Neural cell (in vitro differentiated cells): Measurements from ENCODE around the gene BNIP2. TPM values are rescaled to one million over a fixed set of nuclear protein-coding genes. Genes with fewer than 3 reads are reported as not detected.
"Not testable (repeated sequence)": the region's sequence is repeated elsewhere in the genome, so short reads cannot be mapped to it uniquely, and the experiment has no call there.

ENCODE experiments used
- H2AFZ ChIP-seq: fragments of 200-600, 300-800 bp; sonication (generic), shearing (Covaris generic); 2 replicates; pipeline ENCODE4 v1.6.0; 2014; ENCODE audit warnings: low read depth, mild to moderate bottlenecking, antibody characterized with exemption, low read length, moderate library complexity
- H3F3A ChIP-seq: fragments of 200-600 bp; shearing (Covaris generic); 2 replicates; pipeline ENCODE4 v1.6.1; 2016; ENCODE audit warnings: mild to moderate bottlenecking, moderate library complexity, mixed read lengths, antibody characterized with exemption, low read length; ENCODE audit not compliant: insufficient read depth, poor library complexity, severe bottlenecking
- H3K27ac ChIP-seq: fragments of 200-600, 300-800 bp; sonication (generic), shearing (Covaris generic); 2 replicates; pipeline ENCODE4 v1.5.1; 2014; ENCODE audit warnings: mild to moderate bottlenecking, low read length, moderate library complexity
- H3K27me3 ChIP-seq: fragments of 300-800, 200-600 bp; sonication (generic), shearing (Covaris generic); 2 replicates; pipeline ENCODE4 v1.6.0; 2014; ENCODE audit warnings: mild to moderate bottlenecking, low read depth, low read length, moderate library complexity; ENCODE audit not compliant: insufficient read depth
- H3K36me3 ChIP-seq: fragments of 300-800, 200-600 bp; sonication (generic), shearing (Covaris generic); 2 replicates; pipeline ENCODE4 v1.5.1; 2014; ENCODE audit warnings: mild to moderate bottlenecking, antibody characterized with exemption, low read length, moderate library complexity; ENCODE audit not compliant: insufficient read depth
- H3K4me2 ChIP-seq: fragments of 300-800, 200-600 bp; sonication (generic), shearing (Covaris generic); 2 replicates; pipeline ENCODE4 v1.6.0; 2014; ENCODE audit warnings: mild to moderate bottlenecking, low read length
- H3K4me3 ChIP-seq: fragments of 300-800, 200-600 bp; sonication (generic), shearing (Covaris generic); 2 replicates; pipeline ENCODE4 v1.5.1; 2014; ENCODE audit warnings: mild to moderate bottlenecking, low read length, moderate library complexity
- H3K79me2 ChIP-seq: fragments of 200-600 bp; shearing (Covaris generic); replicated peaks from 2 replicates; pipeline ENCODE4 v1.6.0; 2014; ENCODE audit warnings: mild to moderate bottlenecking, low read length, moderate library complexity; ENCODE audit not compliant: insufficient read depth
- H3K9ac ChIP-seq: fragments of 300-800, 200-600 bp; sonication (generic), shearing (Covaris generic); 2 replicates; pipeline ENCODE4 v1.6.1; 2016; ENCODE audit warnings: mild to moderate bottlenecking, low read length, mixed read lengths
- H3K9me2 ChIP-seq: fragments of 200-600 bp; shearing (Covaris generic); 2 replicates; pipeline ENCODE4 v1.6.1; 2016; ENCODE audit warnings: mild to moderate bottlenecking, low read length, mixed read lengths; ENCODE audit not compliant: insufficient read depth
- H3K9me3 ChIP-seq: fragments of 200-600, 300-800 bp; sonication (generic), shearing (Covaris generic); 2 replicates; pipeline ENCODE4 v1.6.1; 2016; ENCODE audit warnings: mild to moderate bottlenecking, mixed run types, low read length, moderate library complexity, mixed read lengths
- H4K20me1 ChIP-seq: fragments of 200-600 bp; shearing (Covaris generic); 2 replicates; pipeline ENCODE4 v1.6.1; 2016; ENCODE audit warnings: mild to moderate bottlenecking, mixed run types; ENCODE audit not compliant: insufficient read depth
- EP300 ChIP-seq: fragments of 450-650 bp; conservative IDR thresholded peaks from 2 replicates; pipeline ENCODE4 v1.6.1; 2014; ENCODE audit warnings: antibody characterized with exemption, mild to moderate bottlenecking, moderate library complexity; ENCODE audit not compliant: poor library complexity, severe bottlenecking
- EZH2 ChIP-seq: fragments of 200-600, 300-800 bp; shearing (Covaris generic), sonication (generic); IDR thresholded peaks from 2 replicates; pipeline ENCODE4 v1.6.1; 2014; ENCODE audit warnings: antibody characterized with exemption, low read length, borderline replicate concordance, mild to moderate bottlenecking; ENCODE audit not compliant: insufficient read depth, poor library complexity, severe bottlenecking
- MXI1 ChIP-seq: fragments of 450-650 bp; conservative IDR thresholded peaks from 2 replicates; pipeline ENCODE4 v1.6.1; 2014; ENCODE audit warnings: antibody characterized with exemption, mild to moderate bottlenecking; ENCODE audit not compliant: poor library complexity, severe bottlenecking
- POLR2AphosphoS5 ChIP-seq: IDR thresholded peaks from 2 replicates; pipeline ENCODE4 v1.6.1; 2012
- RAD21 ChIP-seq: fragments of 450-650 bp; conservative IDR thresholded peaks from 2 replicates; pipeline ENCODE4 v1.6.1; 2014; ENCODE audit warnings: antibody characterized with exemption, mild to moderate bottlenecking, moderate library complexity
- SMC3 ChIP-seq: fragments of 450-650 bp; conservative IDR thresholded peaks from 2 replicates; pipeline ENCODE4 v1.6.1; 2014; ENCODE audit warnings: antibody characterized with exemption, mild to moderate bottlenecking, moderate library complexity; ENCODE audit not compliant: poor library complexity
- TAF1 ChIP-seq: IDR thresholded peaks from 2 replicates; pipeline ENCODE4 v1.6.1; 2012; ENCODE audit warnings: low read depth
- polyA plus RNA-seq: library from polyadenylated mRNA; depleted of rRNA; stranded (reverse); fragments of >200 nt; gene quantifications from 2 replicates; pipeline ENCODE4 v1.2.3, GENCODE V29; 2014
- TF ChIP-seq, protein P1 (sequence below): IDR thresholded peaks from 2 replicates; pipeline ENCODE4 v1.6.1; 2012; ENCODE audit warnings: borderline replicate concordance
- TF ChIP-seq, protein P2 (sequence below): fragments of 450-650 bp; IDR thresholded peaks from 2 replicates; pipeline ENCODE4 v1.5.1; 2014; ENCODE audit warnings: antibody characterized with exemption, mild to moderate bottlenecking, moderate library complexity; ENCODE audit not compliant: poor library complexity, severe bottlenecking

The BNIP2 gene
- polyA plus RNA-seq, 1 donor from 2014 or later: 142 TPM

DNA sequence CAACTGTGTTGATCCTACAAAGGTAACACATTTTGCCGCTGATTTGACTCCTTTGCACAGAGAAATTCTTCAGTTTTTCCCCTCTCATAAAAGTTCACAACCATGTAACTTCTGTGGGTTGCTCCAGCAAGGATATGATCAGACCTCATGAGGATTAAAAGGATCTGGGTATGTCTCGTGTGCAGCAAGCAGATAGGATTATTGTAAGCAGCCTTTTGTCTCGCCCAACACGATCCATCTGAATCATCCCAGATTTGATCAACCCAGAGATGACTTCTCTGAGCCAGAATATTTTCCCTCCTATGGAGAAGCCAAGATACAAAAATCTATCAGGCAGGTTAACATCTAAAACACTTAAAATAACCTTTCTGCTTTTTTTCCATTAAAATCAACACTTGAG is 12.8 kb upstream of the BNIP2 start:
- Histone ChIP-seq H2AFZ (no peak overlapping the region), H3K79me2 (no peaks in the 10 kb centered on the region), H4K20me1 (no peaks in the 10 kb centered on the region), H3F3A (no peaks in the 10 kb centered on the region), H3K27ac (no peak overlapping the region), H3K9me2 (no peaks in the 10 kb centered on the region), H3K36me3 (no peaks in the 10 kb centered on the region), H3K4me2 (no peak overlapping the region), H3K27me3 (no peaks in the 10 kb centered on the region), H3K9ac (no peak overlapping the region), H3K9me3 (no peaks in the 10 kb centered on the region), H3K4me3 (no peak overlapping the region)
- TF ChIP-seq MXI1 (no peak), TAF1 (no peak), RAD21 (no peak), POLR2AphosphoS5 (no peak), SMC3 (no peak), EP300 (no peak), EZH2 (no peak)
- TF ChIP-seq, protein P1, sequence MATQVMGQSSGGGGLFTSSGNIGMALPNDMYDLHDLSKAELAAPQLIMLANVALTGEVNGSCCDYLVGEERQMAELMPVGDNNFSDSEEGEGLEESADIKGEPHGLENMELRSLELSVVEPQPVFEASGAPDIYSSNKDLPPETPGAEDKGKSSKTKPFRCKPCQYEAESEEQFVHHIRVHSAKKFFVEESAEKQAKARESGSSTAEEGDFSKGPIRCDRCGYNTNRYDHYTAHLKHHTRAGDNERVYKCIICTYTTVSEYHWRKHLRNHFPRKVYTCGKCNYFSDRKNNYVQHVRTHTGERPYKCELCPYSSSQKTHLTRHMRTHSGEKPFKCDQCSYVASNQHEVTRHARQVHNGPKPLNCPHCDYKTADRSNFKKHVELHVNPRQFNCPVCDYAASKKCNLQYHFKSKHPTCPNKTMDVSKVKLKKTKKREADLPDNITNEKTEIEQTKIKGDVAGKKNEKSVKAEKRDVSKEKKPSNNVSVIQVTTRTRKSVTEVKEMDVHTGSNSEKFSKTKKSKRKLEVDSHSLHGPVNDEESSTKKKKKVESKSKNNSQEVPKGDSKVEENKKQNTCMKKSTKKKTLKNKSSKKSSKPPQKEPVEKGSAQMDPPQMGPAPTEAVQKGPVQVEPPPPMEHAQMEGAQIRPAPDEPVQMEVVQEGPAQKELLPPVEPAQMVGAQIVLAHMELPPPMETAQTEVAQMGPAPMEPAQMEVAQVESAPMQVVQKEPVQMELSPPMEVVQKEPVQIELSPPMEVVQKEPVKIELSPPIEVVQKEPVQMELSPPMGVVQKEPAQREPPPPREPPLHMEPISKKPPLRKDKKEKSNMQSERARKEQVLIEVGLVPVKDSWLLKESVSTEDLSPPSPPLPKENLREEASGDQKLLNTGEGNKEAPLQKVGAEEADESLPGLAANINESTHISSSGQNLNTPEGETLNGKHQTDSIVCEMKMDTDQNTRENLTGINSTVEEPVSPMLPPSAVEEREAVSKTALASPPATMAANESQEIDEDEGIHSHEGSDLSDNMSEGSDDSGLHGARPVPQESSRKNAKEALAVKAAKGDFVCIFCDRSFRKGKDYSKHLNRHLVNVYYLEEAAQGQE: no peak
- TF ChIP-seq, protein P2, sequence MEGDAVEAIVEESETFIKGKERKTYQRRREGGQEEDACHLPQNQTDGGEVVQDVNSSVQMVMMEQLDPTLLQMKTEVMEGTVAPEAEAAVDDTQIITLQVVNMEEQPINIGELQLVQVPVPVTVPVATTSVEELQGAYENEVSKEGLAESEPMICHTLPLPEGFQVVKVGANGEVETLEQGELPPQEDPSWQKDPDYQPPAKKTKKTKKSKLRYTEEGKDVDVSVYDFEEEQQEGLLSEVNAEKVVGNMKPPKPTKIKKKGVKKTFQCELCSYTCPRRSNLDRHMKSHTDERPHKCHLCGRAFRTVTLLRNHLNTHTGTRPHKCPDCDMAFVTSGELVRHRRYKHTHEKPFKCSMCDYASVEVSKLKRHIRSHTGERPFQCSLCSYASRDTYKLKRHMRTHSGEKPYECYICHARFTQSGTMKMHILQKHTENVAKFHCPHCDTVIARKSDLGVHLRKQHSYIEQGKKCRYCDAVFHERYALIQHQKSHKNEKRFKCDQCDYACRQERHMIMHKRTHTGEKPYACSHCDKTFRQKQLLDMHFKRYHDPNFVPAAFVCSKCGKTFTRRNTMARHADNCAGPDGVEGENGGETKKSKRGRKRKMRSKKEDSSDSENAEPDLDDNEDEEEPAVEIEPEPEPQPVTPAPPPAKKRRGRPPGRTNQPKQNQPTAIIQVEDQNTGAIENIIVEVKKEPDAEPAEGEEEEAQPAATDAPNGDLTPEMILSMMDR: no peak

DNA sequence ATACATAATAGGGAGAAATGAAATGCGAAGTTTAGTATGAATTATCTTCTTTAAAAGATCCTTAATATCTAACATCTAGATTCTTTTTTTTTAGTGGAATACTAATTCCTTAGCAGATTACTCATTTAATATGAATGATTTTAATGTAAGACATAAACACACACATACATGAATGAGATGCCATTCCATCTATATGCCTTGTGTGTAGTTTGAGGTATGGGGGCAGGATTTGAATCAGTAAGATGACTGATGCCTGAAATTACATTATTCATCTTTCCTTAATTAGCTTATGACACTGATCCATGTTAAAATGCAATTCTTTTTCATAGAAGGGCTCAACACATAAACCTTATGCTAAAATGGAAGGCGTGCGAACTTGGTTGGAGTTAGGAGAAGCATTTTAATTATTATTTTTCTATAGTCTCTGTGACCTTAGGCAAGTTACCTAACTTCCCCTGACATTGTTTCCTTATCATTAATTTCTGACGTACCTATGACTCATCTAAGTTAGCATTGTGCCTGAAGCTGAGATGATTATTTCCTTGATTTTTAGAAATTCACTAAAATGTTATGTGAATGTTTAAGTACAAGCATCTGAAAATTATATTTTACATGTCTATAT is 10.8 kb upstream of the BNIP2 start:
- no peaks in the 10 kb centered on the region for H3K27me3 ChIP-seq
- no peak overlapping the region for H3K27ac ChIP-seq
- no peaks in the 10 kb centered on the region for H4K20me1 ChIP-seq
- no peaks in the 10 kb centered on the region for H3K9me3 ChIP-seq
- no peaks in the 10 kb centered on the region for H3K79me2 ChIP-seq
- H3K9ac ChIP-seq: no peak overlapping the region
- no peaks in the 10 kb centered on the region for H3F3A ChIP-seq
- no peak overlapping the region for H3K4me3 ChIP-seq
- no peaks in the 10 kb centered on the region for H3K36me3 ChIP-seq
- H2AFZ ChIP-seq: no peak overlapping the region
- TF ChIP-seq RAD21 (no peak), TAF1 (no peak), MXI1 (no peak), POLR2AphosphoS5 (no peak), EZH2 (no peak), SMC3 (no peak), EP300 (no peak)
- TF ChIP-seq, protein P1: no peak
- TF ChIP-seq, protein P2: no peak
- no peaks in the 10 kb centered on the region for H3K9me2 ChIP-seq
- no peak overlapping the region for H3K4me2 ChIP-seq

DNA sequence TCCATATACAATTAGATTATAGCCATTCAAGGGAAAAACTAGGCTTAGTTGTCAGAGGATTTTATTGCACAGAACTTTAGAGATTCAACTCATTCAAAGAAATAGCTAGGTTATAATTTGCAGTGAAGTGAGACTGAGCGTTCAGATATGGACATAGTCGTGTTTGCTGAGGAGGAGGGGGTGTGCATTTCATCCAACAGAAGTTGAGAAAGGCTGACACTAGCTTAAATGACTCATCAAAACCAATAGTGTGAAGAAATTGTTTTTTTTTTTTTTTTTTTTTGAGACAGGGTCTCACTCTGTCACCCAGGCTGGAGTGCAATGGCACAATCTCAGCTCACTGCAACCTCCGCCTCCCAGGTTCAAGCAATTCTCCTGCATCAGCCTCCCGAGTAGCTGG is 8.9 kb upstream of the BNIP2 start:
- H3K27me3 ChIP-seq, H3K4me3 ChIP-seq, H2AFZ ChIP-seq, H4K20me1 ChIP-seq, H3K27ac ChIP-seq, H3K9ac ChIP-seq, H3K36me3 ChIP-seq, H3K79me2 ChIP-seq, H3K9me2 ChIP-seq, H3F3A ChIP-seq, H3K9me3 ChIP-seq, H3K4me2 ChIP-seq: not testable (repeated sequence)
